ENCODE results near the gene PTK7.
A peak's percentile ranks its signal among the peaks of the same experiment; 100 is the strongest.
"Not testable (repeated sequence)": the region's sequence is repeated elsewhere in the genome, so short reads cannot be mapped to it uniquely, and the experiment has no call there.

PTK7 gene

GRCh38 chr6:43117466-43117865, 41.4 kb downstream of the PTK7 start:
- not testable (repeated sequence) for DNase-seq (ENCODE audit: low read depth in 2 of 2)

- no peak for DNase-seq (ENCODE audit: low read depth in 2 of 2)
These were observed 43.4 kb downstream of the PTK7 start for GRCh38 chr6:43119482-43119881.

GRCh38 chr6:43120101-43120763, 44.1 kb downstream of the PTK7 start:
- DNase-seq (ENCODE audit: low read depth in 2 of 2), result no peak

GRCh38 chr6:43120944-43121913, 45.1 kb downstream of the PTK7 start:
- no peak for DNase-seq (ENCODE audit: low read depth in 2 of 2)

GRCh38 chr6:43122146-43122545, 46.0 kb downstream of the PTK7 start:
- no peak for DNase-seq (ENCODE audit: low read depth in 2 of 2)

GRCh38 chr6:43123461-43124314, 47.6 kb downstream of the PTK7 start:
- DNase-seq (ENCODE audit: low read depth in 2 of 2), result no peak

GRCh38 chr6:43124481-43124880, 48.4 kb downstream of the PTK7 start:
- DNase-seq (ENCODE audit: low read depth in 2 of 2), result no peak

GRCh38 chr6:43125119-43125518, 49.0 kb downstream of the PTK7 start:
- DNase-seq (ENCODE audit: low read depth in 2 of 2), result no peak

- no peak for DNase-seq (ENCODE audit: low read depth in 2 of 2)
These were observed 49.4 kb downstream of the PTK7 start for GRCh38 chr6:43125555-43125954.

- no peak for DNase-seq (ENCODE audit: low read depth in 2 of 2)
These were observed 51.1 kb downstream of the PTK7 start for GRCh38 chr6:43127180-43127579.

GRCh38 chr6:43127877-43128276, 51.8 kb downstream of the PTK7 start:
- DNase-seq (ENCODE audit: low read depth in 2 of 2), result no peak

- DNase-seq (ENCODE audit: low read depth in 2 of 2), result no peak
These were observed 52.8 kb downstream of the PTK7 start for GRCh38 chr6:43128926-43129325.

- no peak for DNase-seq (ENCODE audit: low read depth in 2 of 2)
These were observed 53.5 kb downstream of the PTK7 start for GRCh38 chr6:43129434-43130194.

GRCh38 chr6:43130429-43130828, 54.3 kb downstream of the PTK7 start:
- DNase-seq (ENCODE audit: low read depth in 2 of 2), result no peak

- DNase-seq (ENCODE audit: low read depth in 2 of 2), result not testable (repeated sequence)
These were observed 55.3 kb downstream of the PTK7 start for GRCh38 chr6:43131379-43131778.

- no peak for DNase-seq (ENCODE audit: low read depth in 2 of 2)
These were observed 62.2 kb downstream of the PTK7 start for GRCh38 chr6:43138267-43138666.

- DNase-seq (ENCODE audit: low read depth in 2 of 2), result not testable (repeated sequence)
These were observed 63.9 kb downstream of the PTK7 start for GRCh38 chr6:43139973-43140372.

GRCh38 chr6:43141644-43142043, 65.5 kb downstream of the PTK7 start:
- no peak for DNase-seq (ENCODE audit: low read depth in 2 of 2)

- DNase-seq (ENCODE audit: low read depth in 2 of 2), result peak in 1 of 2 donors; percentile 9
These were observed 66.0 kb downstream of the PTK7 start for GRCh38 chr6:43142101-43142500.

GRCh38 chr6:43143235-43144128, 67.4 kb downstream of the PTK7 start:
- DNase-seq (ENCODE audit: low read depth in 2 of 2), result peak; percentile 66 to 70

Data from stimulated activated CD8-positive, alpha-beta memory T cell treated with anti-CD3 and anti-CD28 coated beads, Interleukin-15, amount 100 ng/mL, for 48 hours (primary cell).